Lower leg skin (tissue), 3 donors: ENCODE results near the gene MGAT4D.

Experiments used
- POLR2A ChIP-seq, 2 donors: fragments of 450-650 bp; IDR thresholded peaks; one replicate each; pipeline ENCODE4 v1.6.1; 2016 to 2017; ENCODE audit warnings: antibody characterized with exemption in 2 of 2, mild to moderate bottlenecking in 1 of 2, moderate library complexity in 1 of 2
- TF ChIP-seq, protein P1 (sequence below), 3 donors: fragments of 450-650 bp; IDR thresholded peaks; one replicate each; pipeline ENCODE4 v1.5.1; 2016; ENCODE audit warnings: antibody characterized with exemption in 3 of 3, mild to moderate bottlenecking in 3 of 3, moderate library complexity in 2 of 3

DNA sequence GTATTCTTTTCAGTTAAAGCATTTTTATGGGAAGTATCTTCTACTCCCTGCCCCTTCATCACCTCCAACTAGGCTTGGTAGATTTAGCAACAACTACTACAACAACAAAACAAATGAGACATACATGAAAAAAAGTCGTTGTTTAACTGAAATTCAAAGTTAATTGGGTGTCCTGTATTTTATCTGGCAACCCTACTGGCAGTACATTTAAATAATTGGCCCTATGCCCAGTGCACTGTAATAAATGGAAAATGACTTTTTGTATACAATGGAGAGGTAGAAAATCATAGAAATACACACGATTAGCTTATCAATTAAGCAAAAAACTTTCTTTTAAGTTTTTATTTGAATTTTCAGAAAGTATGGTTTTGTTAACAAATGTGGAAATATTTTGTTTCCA, 49.3 kb downstream of the MGAT4D start:
- TF ChIP-seq, protein P1, sequence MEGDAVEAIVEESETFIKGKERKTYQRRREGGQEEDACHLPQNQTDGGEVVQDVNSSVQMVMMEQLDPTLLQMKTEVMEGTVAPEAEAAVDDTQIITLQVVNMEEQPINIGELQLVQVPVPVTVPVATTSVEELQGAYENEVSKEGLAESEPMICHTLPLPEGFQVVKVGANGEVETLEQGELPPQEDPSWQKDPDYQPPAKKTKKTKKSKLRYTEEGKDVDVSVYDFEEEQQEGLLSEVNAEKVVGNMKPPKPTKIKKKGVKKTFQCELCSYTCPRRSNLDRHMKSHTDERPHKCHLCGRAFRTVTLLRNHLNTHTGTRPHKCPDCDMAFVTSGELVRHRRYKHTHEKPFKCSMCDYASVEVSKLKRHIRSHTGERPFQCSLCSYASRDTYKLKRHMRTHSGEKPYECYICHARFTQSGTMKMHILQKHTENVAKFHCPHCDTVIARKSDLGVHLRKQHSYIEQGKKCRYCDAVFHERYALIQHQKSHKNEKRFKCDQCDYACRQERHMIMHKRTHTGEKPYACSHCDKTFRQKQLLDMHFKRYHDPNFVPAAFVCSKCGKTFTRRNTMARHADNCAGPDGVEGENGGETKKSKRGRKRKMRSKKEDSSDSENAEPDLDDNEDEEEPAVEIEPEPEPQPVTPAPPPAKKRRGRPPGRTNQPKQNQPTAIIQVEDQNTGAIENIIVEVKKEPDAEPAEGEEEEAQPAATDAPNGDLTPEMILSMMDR (IDR thresholded peaks at IDR 0.05), result no peak
- no peak for TF ChIP-seq POLR2A (IDR thresholded peaks at IDR 0.05)
